GM23338 (cell line): ENCODE measurements around the gene M1AP.

ENCODE experiments used
- CREB1 ChIP-seq: fragments of 250-450 bp; sonication (Bioruptor Pico); IDR thresholded peaks from 2 replicates; pipeline ENCODE4 v1.5.0; 2020; ENCODE audit warnings: low read depth, mild to moderate bottlenecking, moderate library complexity
- CTCF ChIP-seq, 2 experiments: fragments of 200-600 bp in 1 of 2; sonication (generic) in 1 of 2; conservative IDR thresholded peaks; 2 replicates each; pipeline versions ENCODE4 v1.5.1 to v1.6.1; 2016 to 2017; ENCODE audit warnings: antibody characterized with exemption in 2 of 2, low read depth in 2 of 2, mild to moderate bottlenecking in 2 of 2, moderate library complexity in 1 of 2
- EZH2 ChIP-seq: fragments of 200-600 bp; sonication (generic); IDR thresholded peaks from one replicate; pipeline ENCODE4 v1.8.0; 2017; ENCODE audit warnings: antibody characterized with exemption, mild to moderate bottlenecking, low read depth; ENCODE audit not compliant: unreplicated experiment
- EZH2phosphoT487 ChIP-seq: fragments of 200-600 bp; sonication (generic); IDR thresholded peaks from one replicate; pipeline ENCODE4 v1.8.1; 2018; ENCODE audit warnings: antibody characterized with exemption; ENCODE audit not compliant: unreplicated experiment
- REST ChIP-seq: IDR thresholded peaks from one replicate; pipeline ENCODE4 v1.6.1; 2018; ENCODE audit warnings: antibody characterized with exemption; ENCODE audit not compliant: unreplicated experiment

GRCh38 chr2:74583504-74583903 lies 64.6 kb downstream of the M1AP start:
- no peak for TF ChIP-seq CTCF (conservative IDR thresholded peaks at IDR 0.05; ENCODE audit: low read depth in 2 of 2)
- no peak for TF ChIP-seq EZH2phosphoT487
- no peak for TF ChIP-seq EZH2
- no peak for TF ChIP-seq CREB1 (CRISPR knock-in tag)
- no peak for TF ChIP-seq REST
